OCI-M1 (cell line): Measurements from ENCODE around the gene ELFN1.

Source experiments
- DNase-seq: peaks from one replicate; lab custom pipeline; 2025; lab: John Stamatoyannopoulos, UW

Gene ELFN1

DNA sequence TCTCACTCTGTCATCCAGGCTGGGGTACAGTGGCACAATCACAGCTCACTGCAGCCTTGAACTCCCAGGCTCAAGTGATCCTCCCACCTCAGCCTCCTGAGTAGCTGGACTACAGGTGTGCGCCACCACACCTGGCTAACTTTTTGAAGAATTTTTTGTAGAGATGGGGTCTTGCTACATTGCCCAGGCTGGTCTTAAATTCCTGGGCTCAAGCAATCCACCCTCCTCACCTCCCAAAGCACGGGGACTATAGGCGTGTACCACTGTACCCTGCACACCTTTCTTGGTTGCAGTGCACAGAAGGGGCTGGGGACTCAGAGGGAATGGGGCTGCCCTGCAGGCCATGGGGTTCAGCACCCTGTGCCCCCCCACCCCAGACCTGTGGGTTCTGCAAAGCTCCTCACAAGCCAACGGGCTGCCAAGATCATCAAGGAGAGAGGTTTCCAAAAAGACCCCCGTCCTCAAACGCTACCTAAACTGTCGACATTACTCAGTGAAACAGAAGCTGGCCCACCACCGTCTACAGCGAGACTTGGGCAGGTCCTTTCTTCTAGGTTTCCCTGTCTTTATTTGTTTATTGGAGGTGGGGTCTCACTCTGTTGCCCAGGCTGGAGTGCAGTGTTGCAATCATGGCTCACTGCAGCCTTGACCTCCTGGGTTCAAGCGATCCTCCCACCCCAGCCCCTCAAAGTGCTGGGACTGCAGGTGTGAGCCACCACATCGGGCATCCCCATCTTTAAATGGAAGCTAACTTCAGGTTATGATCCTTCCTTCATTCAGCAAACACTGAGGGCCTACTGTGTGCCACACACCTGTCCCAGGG, 26.6 kb upstream of the ELFN1 start:
- no peak for DNase-seq

GRCh38 chr7:1644341-1645070, 25.6 kb upstream of the ELFN1 start:
- no peak for DNase-seq

DNA sequence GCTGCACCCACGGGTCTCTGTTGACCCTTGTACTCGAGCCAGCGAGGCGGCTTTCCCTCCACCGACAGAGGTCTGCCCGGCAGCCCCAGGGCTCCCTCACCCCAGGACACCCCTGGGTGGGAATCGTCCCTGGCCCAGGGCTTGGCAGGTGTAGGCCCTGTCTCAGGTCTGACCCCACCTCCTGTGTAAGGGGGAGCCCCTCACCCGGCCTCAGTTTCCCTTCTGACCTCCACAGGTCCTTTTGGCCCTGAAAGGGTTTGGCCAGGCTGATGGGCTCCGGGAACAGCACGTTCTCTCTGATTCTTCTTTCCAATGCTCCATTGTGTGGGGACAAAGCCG, 25.0 kb upstream of the ELFN1 start:
- no peak for DNase-seq

DNA sequence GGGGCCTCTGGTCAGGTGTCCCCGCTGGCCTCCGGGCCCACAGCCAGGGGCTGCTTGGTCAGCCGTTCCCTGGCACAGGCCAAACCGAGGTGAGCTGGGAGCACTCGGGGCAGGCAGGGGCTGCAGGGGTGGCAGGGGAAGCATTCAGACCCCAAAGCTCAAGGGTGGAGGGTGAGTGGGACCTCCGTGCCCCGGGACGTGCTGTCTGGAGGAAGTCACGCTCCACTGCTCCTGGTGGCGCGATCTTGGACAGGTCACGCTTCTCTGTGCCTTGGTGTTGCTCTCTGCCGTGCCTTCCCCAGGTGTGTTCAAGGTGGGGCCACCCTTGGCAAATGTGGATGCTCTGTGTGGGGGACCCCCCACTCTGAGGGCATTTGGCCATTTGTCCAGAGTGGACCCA, 24.6 kb upstream of the ELFN1 start:
- DNase-seq, result no peak

GRCh38 chr7:1646391-1646790, 23.7 kb upstream of the ELFN1 start:
- DNase-seq, result no peak

- DNase-seq, result no peak
Measured at GRCh38 chr7:1646957-1647891, 22.9 kb upstream of the ELFN1 start.

DNA sequence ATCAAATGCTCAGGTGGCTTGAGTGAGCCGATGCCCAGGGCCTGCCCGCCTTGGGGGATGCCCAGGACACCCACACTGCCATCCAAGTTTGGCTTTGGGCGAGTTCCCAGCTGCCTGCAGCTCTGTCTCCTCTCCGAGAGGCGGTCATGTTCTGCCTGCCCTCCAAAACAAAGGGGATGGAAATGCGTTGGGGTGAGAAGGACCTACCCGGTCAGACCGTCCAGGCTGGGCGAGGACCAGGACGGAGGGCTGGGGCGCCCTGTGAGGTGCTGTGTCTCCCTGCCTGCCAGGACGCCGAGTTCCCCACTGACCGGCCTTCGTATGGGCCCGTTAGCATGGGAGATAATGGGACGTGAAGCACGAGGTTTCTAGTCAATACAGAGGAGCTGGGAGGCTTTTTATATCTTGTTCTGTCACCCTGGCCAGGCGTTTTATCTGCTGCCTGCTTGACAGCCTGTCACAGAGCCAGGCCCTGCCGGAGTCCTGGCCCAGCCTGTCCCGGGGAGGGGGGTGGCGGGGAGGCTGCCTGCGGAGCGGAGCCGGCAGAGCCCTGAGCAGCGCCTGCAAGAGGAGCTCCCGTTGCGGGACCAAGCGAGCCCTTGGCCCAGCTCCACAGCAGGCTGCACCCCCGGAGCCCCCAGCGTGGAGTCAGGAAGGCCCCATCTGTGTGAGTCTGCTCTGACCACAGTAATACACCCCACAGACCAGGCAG, 22.0 kb upstream of the ELFN1 start:
- DNase-seq, result peak; percentile 84

DNA sequence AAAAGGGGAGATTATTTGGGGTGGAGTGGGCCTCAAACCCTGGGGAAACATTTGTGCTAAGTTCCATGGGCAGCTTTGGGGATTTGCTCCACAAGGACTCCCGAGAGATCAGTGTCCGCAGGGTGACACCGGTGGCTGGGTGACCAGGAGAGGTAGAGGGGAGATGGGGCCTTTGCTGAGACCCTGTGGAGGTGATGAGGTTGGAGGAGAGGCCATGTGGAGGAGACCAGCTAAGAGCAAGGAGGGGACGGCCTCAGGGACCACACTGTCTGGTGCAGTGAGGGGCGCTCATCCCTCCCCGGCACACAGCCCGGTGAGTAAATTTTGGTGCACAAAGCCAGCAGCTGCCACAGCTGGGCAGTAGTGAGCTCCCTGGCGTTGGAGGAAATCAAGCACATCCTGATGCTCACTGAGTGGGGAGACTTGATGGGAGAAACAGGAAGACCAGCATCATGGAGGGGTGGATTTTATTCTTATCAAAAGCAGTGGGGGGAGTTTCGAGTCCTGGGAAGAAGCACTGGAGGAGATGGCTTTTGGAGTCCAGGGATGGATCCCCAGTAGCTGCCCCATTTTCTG, 20.2 kb upstream of the ELFN1 start:
- DNase-seq, result no peak

GRCh38 chr7:1650363-1651030, 19.6 kb upstream of the ELFN1 start:
- no peak for DNase-seq

GRCh38 chr7:1651031-1651446, 19.0 kb upstream of the ELFN1 start:
- no peak for DNase-seq

- DNase-seq, result no peak
Measured at GRCh38 chr7:1651891-1652290, 18.2 kb upstream of the ELFN1 start.

DNA sequence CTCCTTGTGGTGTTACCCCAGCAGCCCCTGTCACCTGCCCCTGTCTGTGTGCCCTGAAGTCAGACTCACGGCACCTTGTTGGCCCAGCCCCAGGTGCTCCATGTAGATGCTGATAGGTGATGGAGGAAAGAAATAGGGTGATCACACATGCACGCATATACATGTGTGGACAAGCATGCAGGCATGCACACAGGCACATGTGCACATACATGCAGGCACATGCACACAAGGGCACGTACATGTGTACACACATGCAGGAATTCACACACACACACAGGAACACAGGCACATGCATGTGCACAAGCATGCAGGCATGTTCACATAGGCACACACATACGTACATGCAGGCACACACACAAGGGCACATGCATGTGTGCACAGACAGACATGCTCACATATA, 16.6 kb upstream of the ELFN1 start:
- DNase-seq, result no peak

DNA sequence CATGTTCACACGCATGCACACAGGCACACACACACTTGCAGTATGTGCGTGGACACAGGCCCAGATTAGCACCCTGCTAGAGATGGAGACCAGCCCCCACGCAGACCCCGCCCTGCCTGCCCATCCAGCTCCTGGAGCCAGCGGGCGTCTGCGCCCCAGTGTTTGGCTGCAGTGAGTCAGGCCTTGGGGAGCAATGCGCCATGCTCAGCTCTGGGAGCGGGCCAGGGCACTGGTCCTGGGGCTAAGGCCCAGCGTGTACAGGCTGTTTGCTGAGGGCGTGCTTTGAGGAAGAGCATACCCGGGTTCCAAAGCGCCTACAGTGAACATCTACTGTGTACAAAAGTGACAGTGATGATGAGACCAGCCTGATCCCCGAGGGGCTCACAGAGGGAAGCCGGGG, 16.0 kb upstream of the ELFN1 start:
- no peak for DNase-seq

GRCh38 chr7:1654738-1655475, 15.2 kb upstream of the ELFN1 start:
- no peak for DNase-seq

GRCh38 chr7:1659696-1660095, 10.4 kb upstream of the ELFN1 start:
- DNase-seq, result no peak

DNA sequence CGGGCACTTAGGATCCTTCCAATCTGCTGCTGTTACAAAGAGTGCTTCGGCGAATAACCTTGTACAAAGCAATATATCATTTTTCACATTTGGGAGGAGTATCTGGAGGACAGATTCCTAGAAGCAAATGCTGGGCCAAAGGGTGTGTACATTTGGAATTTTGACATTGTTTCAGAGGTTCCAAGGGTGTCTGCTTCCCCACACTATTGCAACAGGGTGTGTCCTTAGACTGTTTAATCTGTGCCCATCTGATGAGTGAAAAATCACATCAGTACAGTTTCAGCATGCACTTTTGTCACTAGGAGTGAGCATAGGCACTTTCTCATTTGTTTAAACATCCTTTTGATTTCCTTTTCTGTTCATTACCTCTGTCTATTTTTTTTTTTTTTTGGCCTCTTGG, 8.6 kb upstream of the ELFN1 start:
- DNase-seq, result no peak

DNA sequence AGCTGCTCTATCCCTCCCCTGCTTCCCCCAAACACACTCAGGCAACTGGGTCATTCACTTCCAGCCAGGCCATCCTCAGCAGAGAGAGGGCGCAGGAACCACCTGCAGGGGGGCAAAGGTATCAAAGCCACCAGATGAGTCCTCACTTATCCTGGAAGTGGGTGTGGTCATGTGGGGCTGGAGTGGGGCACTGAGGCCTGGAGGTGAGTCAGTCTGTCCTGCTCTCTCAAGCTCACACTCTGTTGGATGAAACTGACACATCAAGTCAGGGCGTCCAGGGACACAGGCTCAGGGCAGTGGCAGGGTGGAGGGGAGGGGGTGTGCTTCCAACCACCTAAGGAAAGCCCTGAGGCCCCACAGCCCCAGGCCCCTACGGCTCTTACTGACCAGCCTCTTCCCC, 8.0 kb upstream of the ELFN1 start:
- DNase-seq, result no peak

DNA sequence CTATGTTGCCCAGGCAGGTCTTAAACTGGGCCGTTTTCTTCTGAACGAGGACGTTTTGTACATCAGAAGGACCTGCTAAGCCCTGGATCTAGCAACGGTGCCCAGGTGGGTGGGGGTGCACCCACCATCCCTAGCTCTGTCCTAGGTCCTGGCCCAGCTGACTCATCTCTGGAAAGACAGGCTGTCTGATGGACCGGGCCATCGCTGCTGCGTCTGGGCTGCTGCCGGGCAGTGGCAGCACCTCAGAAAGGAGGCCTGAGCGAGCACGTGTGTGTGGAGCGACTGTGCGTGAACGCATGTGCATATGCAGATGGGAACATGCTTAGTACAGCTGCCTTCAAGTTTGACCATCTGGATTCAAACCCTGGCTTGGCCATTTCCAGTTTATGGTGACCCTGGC, 7.3 kb upstream of the ELFN1 start:
- DNase-seq, result no peak

GRCh38 chr7:1663223-1663622, 6.9 kb upstream of the ELFN1 start:
- DNase-seq, result no peak
